ENCODE measurements around the gene MSI2. TPM values are rescaled to one million over a fixed set of nuclear protein-coding genes. Genes with fewer than 3 reads are reported as not detected.

The MSI2 gene
- total RNA-seq, 1 donor from 2014 or later: 23.1 TPM

GRCh38 chr17:57699751-57700219, 443.5 kb downstream of the MSI2 start:
- Mint-ChIP-seq H3K27me3 (ENCODE audit: low read depth) (no peaks in the 10 kb centered on the region), H3K36me3 (ENCODE audit: low read depth) (peaks cover 1% of the 10 kb centered on the region), H3K27ac (ENCODE audit: unreplicated experiment) (no peak overlapping the region), H3K4me1 (ENCODE audit: low read depth) (no peaks in the 10 kb centered on the region), H3K9me3 (ENCODE audit: low read depth) (peaks cover 6% of the 10 kb centered on the region), H3K4me3 (ENCODE audit: unreplicated experiment) (no peak overlapping the region)
- TF ChIP-seq, protein P1, sequence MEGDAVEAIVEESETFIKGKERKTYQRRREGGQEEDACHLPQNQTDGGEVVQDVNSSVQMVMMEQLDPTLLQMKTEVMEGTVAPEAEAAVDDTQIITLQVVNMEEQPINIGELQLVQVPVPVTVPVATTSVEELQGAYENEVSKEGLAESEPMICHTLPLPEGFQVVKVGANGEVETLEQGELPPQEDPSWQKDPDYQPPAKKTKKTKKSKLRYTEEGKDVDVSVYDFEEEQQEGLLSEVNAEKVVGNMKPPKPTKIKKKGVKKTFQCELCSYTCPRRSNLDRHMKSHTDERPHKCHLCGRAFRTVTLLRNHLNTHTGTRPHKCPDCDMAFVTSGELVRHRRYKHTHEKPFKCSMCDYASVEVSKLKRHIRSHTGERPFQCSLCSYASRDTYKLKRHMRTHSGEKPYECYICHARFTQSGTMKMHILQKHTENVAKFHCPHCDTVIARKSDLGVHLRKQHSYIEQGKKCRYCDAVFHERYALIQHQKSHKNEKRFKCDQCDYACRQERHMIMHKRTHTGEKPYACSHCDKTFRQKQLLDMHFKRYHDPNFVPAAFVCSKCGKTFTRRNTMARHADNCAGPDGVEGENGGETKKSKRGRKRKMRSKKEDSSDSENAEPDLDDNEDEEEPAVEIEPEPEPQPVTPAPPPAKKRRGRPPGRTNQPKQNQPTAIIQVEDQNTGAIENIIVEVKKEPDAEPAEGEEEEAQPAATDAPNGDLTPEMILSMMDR (IDR thresholded peaks at IDR 0.05): no peak
- no peak for DNase-seq (ENCODE audit: low spot score)

- no peak for DNase-seq (ENCODE audit: low spot score)
- Mint-ChIP-seq H3K9me3 (ENCODE audit: low read depth) (no peaks in the 10 kb centered on the region), H3K4me1 (ENCODE audit: low read depth) (peaks cover 8% of the 10 kb centered on the region), H3K36me3 (ENCODE audit: low read depth) (no peaks in the 10 kb centered on the region), H3K27ac (ENCODE audit: unreplicated experiment) (no peak overlapping the region), H3K27me3 (ENCODE audit: low read depth) (no peaks in the 10 kb centered on the region), H3K4me3 (ENCODE audit: unreplicated experiment) (no peak overlapping the region)
- TF ChIP-seq, protein P1 (IDR thresholded peaks at IDR 0.05): no peak
These were observed 444.8 kb downstream of the MSI2 start for GRCh38 chr17:57701124-57701523.

DNA sequence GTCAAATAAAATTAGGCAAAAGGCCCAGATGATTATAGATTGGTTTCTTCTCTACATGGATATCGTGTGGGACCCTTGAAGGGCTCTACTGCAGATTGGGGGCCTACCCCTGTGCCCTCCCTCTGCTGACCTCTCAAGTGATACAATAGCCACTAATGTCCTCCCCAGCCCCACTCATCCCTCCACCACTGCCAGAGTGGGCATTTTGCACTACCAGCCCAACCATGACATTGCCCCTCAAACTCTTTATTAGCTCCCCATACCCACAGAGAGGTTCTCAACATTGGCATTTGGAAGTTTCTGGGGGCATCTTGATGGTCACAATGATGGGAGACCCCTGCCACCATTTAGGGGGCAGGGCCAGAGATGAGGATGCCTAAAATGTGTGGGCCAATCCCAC, 446.9 kb downstream of the MSI2 start:
- peaks cover 19% of the 10 kb centered on the region for H3K4me1 Mint-ChIP-seq (ENCODE audit: low read depth)
- H3K4me3 Mint-ChIP-seq (ENCODE audit: unreplicated experiment): no peak overlapping the region
- TF ChIP-seq, protein P1 (IDR thresholded peaks at IDR 0.05): no peak
- DNase-seq (ENCODE audit: low spot score): no peak
- H3K27ac Mint-ChIP-seq (ENCODE audit: unreplicated experiment): no peak overlapping the region
- no peaks in the 10 kb centered on the region for H3K36me3 Mint-ChIP-seq (ENCODE audit: low read depth)
- no peaks in the 10 kb centered on the region for H3K9me3 Mint-ChIP-seq (ENCODE audit: low read depth)
- no peaks in the 10 kb centered on the region for H3K27me3 Mint-ChIP-seq (ENCODE audit: low read depth)

- H3K4me3 Mint-ChIP-seq (ENCODE audit: unreplicated experiment): no peak overlapping the region
- H3K9me3 Mint-ChIP-seq (ENCODE audit: low read depth): no peaks in the 10 kb centered on the region
- H3K27ac Mint-ChIP-seq (ENCODE audit: unreplicated experiment): no peak overlapping the region
- peaks cover 22% of the 10 kb centered on the region for H3K4me1 Mint-ChIP-seq (ENCODE audit: low read depth)
- TF ChIP-seq, protein P1 (IDR thresholded peaks at IDR 0.05): no peak
- no peaks in the 10 kb centered on the region for H3K27me3 Mint-ChIP-seq (ENCODE audit: low read depth)
- no peaks in the 10 kb centered on the region for H3K36me3 Mint-ChIP-seq (ENCODE audit: low read depth)
- no peak for DNase-seq (ENCODE audit: low spot score)
These were observed 448.1 kb downstream of the MSI2 start for GRCh38 chr17:57704448-57704847.

DNA sequence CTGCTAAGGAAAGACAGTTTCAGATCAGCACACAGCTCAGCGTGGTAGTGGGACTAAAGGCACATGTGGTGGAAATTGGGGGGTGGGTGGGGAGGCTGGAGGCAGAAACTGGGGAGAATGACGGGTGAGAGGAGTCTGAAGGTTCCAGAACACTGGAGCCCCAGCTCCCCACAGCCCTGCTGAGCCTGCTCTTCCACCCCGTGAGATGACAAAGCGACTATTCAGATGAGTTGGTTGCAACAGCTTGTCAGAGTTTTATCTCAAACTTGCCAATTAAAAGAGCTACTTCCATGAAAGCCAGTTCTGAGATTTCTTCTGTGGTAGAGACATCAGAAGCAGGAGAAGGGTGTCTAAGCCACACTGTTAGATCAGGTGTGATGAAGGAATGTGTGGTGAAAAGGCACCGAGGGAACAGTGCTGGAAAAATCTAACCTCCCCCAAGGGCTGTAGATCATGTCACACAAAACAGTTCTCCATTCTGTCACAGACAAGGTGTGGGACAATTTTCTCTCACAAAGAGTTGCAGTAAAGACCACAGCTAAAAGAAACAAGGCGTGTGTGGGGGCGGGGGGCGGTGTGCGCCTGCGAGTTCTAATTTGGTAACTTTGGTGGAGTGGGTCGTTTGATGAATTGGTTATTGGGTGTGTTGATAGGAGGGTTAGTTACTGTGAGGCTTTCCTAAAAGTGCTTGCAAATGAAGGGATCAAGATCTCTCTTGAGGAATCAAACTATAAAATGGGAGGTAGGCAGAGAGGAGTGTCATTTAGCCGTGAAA, 449.8 kb downstream of the MSI2 start:
- Mint-ChIP-seq H3K36me3 (ENCODE audit: low read depth) (no peaks in the 10 kb centered on the region), H3K4me1 (ENCODE audit: low read depth) (peaks cover 22% of the 10 kb centered on the region), H3K27me3 (ENCODE audit: low read depth) (peaks cover under 1% of the 10 kb centered on the region), H3K27ac (ENCODE audit: unreplicated experiment) (no peak overlapping the region), H3K4me3 (ENCODE audit: unreplicated experiment) (no peak overlapping the region), H3K9me3 (ENCODE audit: low read depth) (no peaks in the 10 kb centered on the region)
- TF ChIP-seq, protein P1 (IDR thresholded peaks at IDR 0.05): no peak
- no peak for DNase-seq (ENCODE audit: low spot score)

Measured in chondrocyte (in vitro differentiated cells).